Neural progenitor cell (in vitro differentiated cells): ENCODE measurements around the gene RNASEH2A. TPM values are rescaled to one million over a fixed set of nuclear protein-coding genes. Genes with fewer than 3 reads are reported as not detected.

ENCODE experiments used
- DNase-seq: peaks from one replicate; pipeline ENCODE4 v3.0.0-alpha.2; 2016; ENCODE audit warnings: low spot score
- H2AFZ ChIP-seq: fragments of 200-600 bp; sonication (generic); replicated peaks from 2 replicates; pipeline ENCODE4 v1.6.1; 2016; ENCODE audit warnings: antibody characterized with exemption
- H3F3A ChIP-seq: fragments of 200-600 bp; sonication (generic); 2 replicates; pipeline ENCODE4 v1.6.1; 2016; ENCODE audit warnings: antibody characterized with exemption, low read depth
- H3K27ac ChIP-seq: fragments of 200-600 bp; sonication (generic); 2 replicates; pipeline ENCODE4 v1.5.1; 2016; ENCODE audit warnings: mild to moderate bottlenecking
- H3K27me3 ChIP-seq: fragments of 200-600 bp; sonication (generic); 2 replicates; pipeline ENCODE4 v1.6.1; 2016; ENCODE audit warnings: mild to moderate bottlenecking, moderate library complexity
- H3K36me3 ChIP-seq: fragments of 200-600 bp; sonication (generic); 2 replicates; pipeline ENCODE4 v1.5.1; 2016
- H3K4me1 ChIP-seq: fragments of 200-600 bp; sonication (generic); 2 replicates; pipeline ENCODE4 v1.6.1; 2016; ENCODE audit warnings: mixed run types
- H3K4me2 ChIP-seq: fragments of 200-600 bp; sonication (generic); 2 replicates; pipeline ENCODE4 v1.6.1; 2016
- H3K4me3 ChIP-seq: fragments of 200-600 bp; sonication (generic); 2 replicates; pipeline ENCODE4 v1.5.1; 2016
- H3K79me2 ChIP-seq: fragments of 200-600 bp; sonication (generic); 2 replicates; pipeline ENCODE4 v1.6.1; 2016; ENCODE audit warnings: low read depth
- H3K9ac ChIP-seq: fragments of 200-600 bp; sonication (generic); 2 replicates; pipeline ENCODE4 v1.6.1; 2016
- H3K9me3 ChIP-seq: fragments of 200-600 bp; sonication (generic); 2 replicates; pipeline ENCODE4 v1.5.1; 2016; ENCODE audit warnings: low read depth
- H4K20me1 ChIP-seq: fragments of 200-600 bp; sonication (generic); 2 replicates; pipeline ENCODE4 v1.6.1; 2016; ENCODE audit warnings: low read depth
- H3K27ac Mint-ChIP-seq: 3 replicates; pipeline ENCODE4 v1.8.0; 2021; ENCODE audit warnings: mixed read lengths
- H3K27me3 Mint-ChIP-seq: 2 replicates; pipeline ENCODE4 v1.8.0; 2022; ENCODE audit warnings: low read depth, mild to moderate bottlenecking, inconsistent platforms, moderate library complexity, mixed read lengths; ENCODE audit not compliant: insufficient read depth
- H3K36me3 Mint-ChIP-seq: 3 replicates; pipeline ENCODE4 v1.8.0; 2021; ENCODE audit warnings: mixed read lengths
- H3K4me1 Mint-ChIP-seq: 3 replicates; pipeline ENCODE4 v1.8.0; 2021; ENCODE audit warnings: mixed read lengths
- H3K4me3 Mint-ChIP-seq: 3 replicates; pipeline ENCODE4 v1.8.0; 2021; ENCODE audit warnings: mild to moderate bottlenecking, moderate library complexity, mixed read lengths
- H3K9me3 Mint-ChIP-seq: 3 replicates; pipeline ENCODE4 v1.8.0; 2020; ENCODE audit warnings: mixed read lengths
- EZH2 ChIP-seq: fragments of 200-600 bp; sonication (generic); IDR thresholded peaks from 2 replicates; pipeline ENCODE4 v1.6.1; 2017; ENCODE audit warnings: antibody characterized with exemption, mild to moderate bottlenecking, moderate library complexity
- EZH2phosphoT487 ChIP-seq: fragments of 200-600 bp; sonication (generic); IDR thresholded peaks from 2 replicates; pipeline ENCODE4 v1.6.1; 2017; ENCODE audit warnings: antibody characterized with exemption
- total RNA-seq: library from RNA; depleted of rRNA; stranded (reverse); fragments of >200 nt; gene quantifications from 2 replicates; pipeline ENCODE4 v1.2.3, GENCODE V29; 2015; ENCODE audit warnings: low replicate concordance
- TF ChIP-seq, protein P1 (sequence below): fragments of 200-600 bp; sonication (generic); IDR thresholded peaks from 2 replicates; pipeline ENCODE4 v1.5.1; 2017; ENCODE audit warnings: antibody characterized with exemption, mild to moderate bottlenecking

RNASEH2A gene
- total RNA-seq, 1 donor from 2014 or later = 60.3 TPM

DNA sequence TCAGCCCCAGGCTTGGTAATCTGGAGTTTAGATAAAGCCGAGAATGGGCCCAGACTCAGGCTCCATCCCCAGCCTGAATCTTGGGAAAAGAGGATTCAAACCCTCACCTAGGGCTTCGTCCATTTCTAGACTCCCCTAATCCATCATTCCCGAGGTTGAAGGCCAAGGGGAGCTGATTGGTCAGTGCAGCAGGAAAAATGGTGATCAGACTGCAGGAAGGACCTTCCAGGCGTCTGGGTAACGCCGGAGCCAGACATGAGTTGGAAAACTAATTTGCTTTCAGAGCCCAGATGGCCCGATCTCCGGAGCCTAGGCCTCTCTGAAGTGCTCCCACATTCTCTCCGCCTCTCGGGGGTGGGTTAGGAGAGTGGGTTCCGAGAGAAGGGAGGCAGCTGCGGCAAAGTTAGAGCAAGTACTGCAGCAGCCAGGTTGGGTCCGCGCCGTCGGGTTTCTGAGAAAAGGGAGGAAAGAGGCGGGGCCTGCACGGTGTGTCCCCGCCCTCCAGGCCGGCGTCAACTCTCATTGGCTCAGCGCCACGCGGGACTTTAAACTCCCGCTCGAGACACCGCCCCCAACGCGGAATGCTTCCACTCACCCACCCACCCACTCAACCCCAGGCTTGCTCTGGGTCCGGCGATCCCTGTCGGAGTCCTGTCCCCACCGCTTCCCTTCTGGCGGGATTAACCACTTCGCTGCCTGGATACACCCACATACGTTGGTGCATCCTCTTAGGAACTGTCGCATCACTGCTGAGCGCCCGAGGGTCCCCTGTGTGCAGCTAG, 28.8 kb downstream of the RNASEH2A start:
- Histone ChIP-seq H4K20me1 (peaks cover 45% of the 10 kb centered on the region), H3K36me3 (no peaks in the 10 kb centered on the region), H3K4me1 (no peaks in the 10 kb centered on the region), H3K4me2 (no peak overlapping the region), H3K4me3 (no peak overlapping the region), H2AFZ (no peak overlapping the region), H3K9me3 (no peaks in the 10 kb centered on the region), H3K79me2 (no peaks in the 10 kb centered on the region), H3F3A (peaks cover 63% of the 10 kb centered on the region), H3K27me3 (peaks cover 92% of the 10 kb centered on the region), H3K9ac (no peak overlapping the region), H3K27ac (no peak overlapping the region)
- Mint-ChIP-seq H3K27me3 (peaks cover 65% of the 10 kb centered on the region), H3K27ac (no peak overlapping the region), H3K4me1 (peaks cover 43% of the 10 kb centered on the region), H3K9me3 (peaks cover 4% of the 10 kb centered on the region), H3K4me3 (peak overlapping the region; percentile 83), H3K36me3 (no peaks in the 10 kb centered on the region)
- peak; percentile 52 for TF ChIP-seq EZH2phosphoT487
- TF ChIP-seq, protein P1, sequence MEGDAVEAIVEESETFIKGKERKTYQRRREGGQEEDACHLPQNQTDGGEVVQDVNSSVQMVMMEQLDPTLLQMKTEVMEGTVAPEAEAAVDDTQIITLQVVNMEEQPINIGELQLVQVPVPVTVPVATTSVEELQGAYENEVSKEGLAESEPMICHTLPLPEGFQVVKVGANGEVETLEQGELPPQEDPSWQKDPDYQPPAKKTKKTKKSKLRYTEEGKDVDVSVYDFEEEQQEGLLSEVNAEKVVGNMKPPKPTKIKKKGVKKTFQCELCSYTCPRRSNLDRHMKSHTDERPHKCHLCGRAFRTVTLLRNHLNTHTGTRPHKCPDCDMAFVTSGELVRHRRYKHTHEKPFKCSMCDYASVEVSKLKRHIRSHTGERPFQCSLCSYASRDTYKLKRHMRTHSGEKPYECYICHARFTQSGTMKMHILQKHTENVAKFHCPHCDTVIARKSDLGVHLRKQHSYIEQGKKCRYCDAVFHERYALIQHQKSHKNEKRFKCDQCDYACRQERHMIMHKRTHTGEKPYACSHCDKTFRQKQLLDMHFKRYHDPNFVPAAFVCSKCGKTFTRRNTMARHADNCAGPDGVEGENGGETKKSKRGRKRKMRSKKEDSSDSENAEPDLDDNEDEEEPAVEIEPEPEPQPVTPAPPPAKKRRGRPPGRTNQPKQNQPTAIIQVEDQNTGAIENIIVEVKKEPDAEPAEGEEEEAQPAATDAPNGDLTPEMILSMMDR = no peak
- DNase-seq = peak; percentile 57

DNA sequence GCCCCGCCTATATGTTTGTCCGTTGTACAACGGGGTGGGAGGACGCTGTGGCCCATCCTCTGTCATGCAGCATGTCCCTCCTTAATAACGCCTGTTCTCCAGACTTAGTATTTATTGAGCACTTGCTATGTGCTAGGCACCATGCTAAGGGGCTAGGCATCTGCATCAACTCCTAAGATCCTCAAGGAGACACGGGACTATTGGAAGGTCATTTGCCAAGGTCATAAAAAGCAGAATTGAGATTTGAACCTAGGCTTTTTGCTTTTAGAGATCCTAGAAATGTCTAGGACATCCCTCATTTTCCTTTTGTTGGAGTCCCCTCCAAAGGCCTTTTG, 30.1 kb downstream of the RNASEH2A start:
- peak overlapping the region; percentile 66 for H3K4me2 ChIP-seq
- H3K4me1 Mint-ChIP-seq = peaks cover 51% of the 10 kb centered on the region
- no peak for TF ChIP-seq EZH2
- no peak for TF ChIP-seq EZH2phosphoT487
- TF ChIP-seq, protein P1 = no peak
- peak overlapping the region; percentile 61 for H3K4me3 Mint-ChIP-seq
- H3K4me3 ChIP-seq = no peak overlapping the region
- peaks cover 79% of the 10 kb centered on the region for H3K27me3 ChIP-seq
- no peak overlapping the region for H2AFZ ChIP-seq
- H3K36me3 Mint-ChIP-seq = no peaks in the 10 kb centered on the region
- H3K9me3 ChIP-seq = no peaks in the 10 kb centered on the region
- H3K27ac Mint-ChIP-seq = no peak overlapping the region
- H4K20me1 ChIP-seq = peaks cover 36% of the 10 kb centered on the region
- H3F3A ChIP-seq = peaks cover 73% of the 10 kb centered on the region
- H3K9me3 Mint-ChIP-seq = no peaks in the 10 kb centered on the region
- H3K4me1 ChIP-seq = peaks cover 2% of the 10 kb centered on the region
- H3K36me3 ChIP-seq = no peaks in the 10 kb centered on the region
- H3K9ac ChIP-seq = no peak overlapping the region
- H3K27me3 Mint-ChIP-seq = peaks cover 61% of the 10 kb centered on the region
- no peaks in the 10 kb centered on the region for H3K79me2 ChIP-seq
- DNase-seq = no peak
- H3K27ac ChIP-seq = no peak overlapping the region

DNA sequence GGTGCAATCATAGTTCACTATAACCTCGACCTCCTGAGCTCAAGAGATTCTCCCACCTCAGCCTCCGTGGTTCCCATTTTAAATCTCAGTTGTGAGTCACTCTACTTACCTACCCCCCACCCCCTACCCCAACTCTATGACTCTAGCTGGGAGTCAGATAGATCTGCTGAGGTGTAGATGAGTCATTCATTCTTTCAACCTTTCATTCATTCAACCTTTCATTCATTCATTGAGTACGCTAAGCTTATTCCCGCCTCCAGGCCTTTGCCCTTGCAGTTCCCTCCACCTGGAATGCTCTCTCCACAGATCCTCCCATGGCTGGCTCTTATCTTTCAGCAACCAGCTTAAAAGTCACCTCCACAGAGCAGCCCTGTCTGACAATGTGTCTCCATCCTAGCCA, 30.8 kb downstream of the RNASEH2A start:
- H3K27ac ChIP-seq = no peak overlapping the region
- Mint-ChIP-seq H3K27me3 (peaks cover 58% of the 10 kb centered on the region), H3K4me3 (peak overlapping the region; percentile 85), H3K27ac (no peak overlapping the region), H3K4me1 (peaks cover 52% of the 10 kb centered on the region), H3K36me3 (peaks cover 2% of the 10 kb centered on the region), H3K9me3 (no peaks in the 10 kb centered on the region)
- H3K9me3 ChIP-seq = no peaks in the 10 kb centered on the region
- H3K36me3 ChIP-seq = no peaks in the 10 kb centered on the region
- peaks cover 78% of the 10 kb centered on the region for H3F3A ChIP-seq
- H3K4me3 ChIP-seq = no peak overlapping the region
- H3K27me3 ChIP-seq = peaks cover 72% of the 10 kb centered on the region
- no peaks in the 10 kb centered on the region for H3K79me2 ChIP-seq
- H3K9ac ChIP-seq = no peak overlapping the region
- H3K4me2 ChIP-seq = no peak overlapping the region
- TF ChIP-seq EZH2 (no peak), EZH2phosphoT487 (no peak)
- TF ChIP-seq, protein P1 = no peak
- no peak overlapping the region for H2AFZ ChIP-seq
- no peak for DNase-seq
- peaks cover 4% of the 10 kb centered on the region for H3K4me1 ChIP-seq
- H4K20me1 ChIP-seq = peaks cover 35% of the 10 kb centered on the region
